ENCODE data around the gene HEMGN. TPM values are rescaled to one million over a fixed set of nuclear protein-coding genes. Genes with fewer than 3 reads are reported as not detected.

Gene HEMGN
- total and polyA plus RNA-seq, 2 of the 4 experiments (the other 2 are of a cell fraction), result not detected

- no peaks in the 10 kb centered on the region for H3K4me1 ChIP-seq (ENCODE audit: control insufficient read depth, insufficient read depth, low read length)
- no peak overlapping the region for H2AK5ac ChIP-seq (ENCODE audit: low read depth, low read length)
- H3K4me2 ChIP-seq (ENCODE audit: low read depth, low read length), result no peak overlapping the region
- in situ Hi-C loops (cut with MboI; ENCODE audit: low sequenced_read_pairs), result no loop called here
- H3K79me1 ChIP-seq (ENCODE audit: low read depth in 1 of 2, low read length in 2 of 2), result no peaks in the 10 kb centered on the region
- CTCF ChIA-PET, result no interaction called here
- H3K23ac ChIP-seq (ENCODE audit: low read depth, low read length), result no peak overlapping the region
- POLR2A ChIA-PET (ENCODE audit: unreplicated experiment), result no interaction called here
- no peaks in the 10 kb centered on the region for H3K9me1 ChIP-seq (ENCODE audit: insufficient read depth, low read length)
- no TSS peak for BruUV-seq (replicated peaks)
- no peaks in the 10 kb centered on the region for H3K36me3 ChIP-seq (ENCODE audit: control insufficient read depth, insufficient read depth, low read length)
- H3K9me3 ChIP-seq (ENCODE audit: control insufficient read depth, insufficient read depth, low read length), result no peaks in the 10 kb centered on the region; the same call in 1 of the 2 replicates
- no peak overlapping the region for H2AK9ac ChIP-seq (replicated peaks; ENCODE audit: low read depth, low read length, poor library complexity)
- no peak overlapping the region for H2BK15ac ChIP-seq (ENCODE audit: low read depth, low read length)
- no peak overlapping the region for H2BK120ac ChIP-seq (ENCODE audit: low read depth, low read length)
- peaks cover 52% of the 10 kb centered on the region for H3K27me3 ChIP-seq (ENCODE audit: control insufficient read depth, insufficient read depth, low read length)
- H4K5ac ChIP-seq (ENCODE audit: low read depth, low read length), result no peak overlapping the region
- no peak overlapping the region for H2BK20ac ChIP-seq (ENCODE audit: low read depth, low read length)
- TF ChIP-seq ELK1 (IDR thresholded peaks at IDR 0.05; ENCODE audit: borderline replicate concordance, low read depth, low read length) (no peak), FOS (IDR thresholded peaks at IDR 0.05; ENCODE audit: low read depth, low read length) (no peak), CHD1 (IDR thresholded peaks at IDR 0.05; ENCODE audit: low read depth, low read length) (no peak), MAFK (IDR thresholded peaks at IDR 0.05; ENCODE audit: low read depth, low read length) (no peak), RAD21 (IDR thresholded peaks at IDR 0.05; ENCODE audit: low read length) (no peak), BHLHE40 (IDR thresholded peaks at IDR 0.05; ENCODE audit: low read depth, low read length) (no peak), RFX5 (IDR thresholded peaks at IDR 0.05; ENCODE audit: low read depth, low read length) (no peak), SMC3 (IDR thresholded peaks at IDR 0.05; ENCODE audit: low read depth, low read length) (no peak), POLR2A (IDR thresholded peaks at IDR 0.05; ENCODE audit: low read depth, low read length) (no peak), MXI1 (IDR thresholded peaks at IDR 0.05; ENCODE audit: borderline replicate concordance, low read depth, low read length) (no peak)
- WGBS, 2 experiments (ENCODE audit: extremely low coverage in 2 of 2, insufficient read length in 1 of 2), result no CpG with 5 or more reads among the region's 1 CpG
- intact Hi-C loops (cut with micrococcal nuclease), result no loop called here
- no peak overlapping the region for H3K18ac ChIP-seq (ENCODE audit: low read depth, low read length)
- no peak overlapping the region for H3K14ac ChIP-seq (replicated peaks; ENCODE audit: low read depth, low read length)
- no peak overlapping the region for H2BK5ac ChIP-seq (ENCODE audit: low read depth, low read length, poor library complexity, severe bottlenecking)
- H3K27ac ChIP-seq (ENCODE audit: insufficient read depth, low read length), result no peak overlapping the region
- no peak overlapping the region for H3K4ac ChIP-seq (ENCODE audit: low read depth, low read length)
- dilution Hi-C loops (cut with HindIII; ENCODE audit: low sequenced_read_pairs, unreplicated experiment), result no loop called here
- DNase-seq (no peak), ATAC-seq (ENCODE audit: low read depth) (no peak)
- no peak overlapping the region for H4K8ac ChIP-seq (ENCODE audit: low read depth in 2 of 2, low read length in 2 of 2)
- no peak overlapping the region for H3K4me3 ChIP-seq (ENCODE audit: insufficient read depth, low read depth, low read length)
- no peak overlapping the region for H2AFZ ChIP-seq (replicated peaks; ENCODE audit: low read length, poor library complexity)
- H3K9ac ChIP-seq (ENCODE audit: low read depth, low read length), result no peak overlapping the region
- no peak overlapping the region for H3K56ac ChIP-seq (ENCODE audit: extremely low read depth, insufficient read depth, low read length)
- no peaks in the 10 kb centered on the region for H4K20me1 ChIP-seq (ENCODE audit: insufficient read depth, low read length)
- no peak overlapping the region for H4K91ac ChIP-seq (ENCODE audit: insufficient read depth, low read depth, low read length)
Observed at GRCh38 chr9:97941323-97941722, 3.4 kb upstream of the HEMGN start.
